ENCODE results near the gene ADCY5.

The ADCY5 gene

GRCh38 chr3:123320221-123320620, 128.7 kb downstream of the ADCY5 start:
- no peak for DNase-seq

- DNase-seq = no peak
Measured at GRCh38 chr3:123319760-123320159, 129.1 kb downstream of the ADCY5 start.

GRCh38 chr3:123318374-123318773, 130.5 kb downstream of the ADCY5 start:
- DNase-seq = no peak

GRCh38 chr3:123317716-123318115, 131.2 kb downstream of the ADCY5 start:
- DNase-seq = no peak

GRCh38 chr3:123315271-123315595, 133.7 kb downstream of the ADCY5 start:
- DNase-seq = no peak

GRCh38 chr3:123314359-123315270, 134.3 kb downstream of the ADCY5 start:
- DNase-seq = no peak

- DNase-seq = no peak
Measured at GRCh38 chr3:123313889-123314288, 135.0 kb downstream of the ADCY5 start.

- no peak for DNase-seq
Measured at GRCh38 chr3:123312331-123313265, 136.3 kb downstream of the ADCY5 start.

GRCh38 chr3:123311201-123311600, 137.7 kb downstream of the ADCY5 start:
- DNase-seq = no peak

- DNase-seq = no peak
Measured at GRCh38 chr3:123310741-123311140, 138.1 kb downstream of the ADCY5 start.

GRCh38 chr3:123310186-123310585, 138.7 kb downstream of the ADCY5 start:
- DNase-seq = no peak

- DNase-seq = no peak
Measured at GRCh38 chr3:123307064-123307463, 141.8 kb downstream of the ADCY5 start.

GRCh38 chr3:123305192-123305591, 143.7 kb downstream of the ADCY5 start:
- DNase-seq = no peak

GRCh38 chr3:123303976-123304560, 144.8 kb downstream of the ADCY5 start:
- no peak for DNase-seq

- no peak for DNase-seq
Measured at GRCh38 chr3:123302961-123303360, 145.9 kb downstream of the ADCY5 start.

GRCh38 chr3:123301331-123302184, 147.3 kb downstream of the ADCY5 start:
- no peak for DNase-seq

GRCh38 chr3:123300583-123300982, 148.3 kb downstream of the ADCY5 start:
- no peak for DNase-seq

- no peak for DNase-seq
Measured at GRCh38 chr3:123300056-123300455, 148.8 kb downstream of the ADCY5 start.

- DNase-seq = no peak
Measured at GRCh38 chr3:123299581-123299980, 149.3 kb downstream of the ADCY5 start.

- DNase-seq = no peak
Measured at GRCh38 chr3:123298903-123299302, 150.0 kb downstream of the ADCY5 start.

- DNase-seq = no peak
Measured at GRCh38 chr3:123297627-123297899, 151.3 kb downstream of the ADCY5 start.

- DNase-seq = no peak
Measured at GRCh38 chr3:123296836-123297626, 151.9 kb downstream of the ADCY5 start.

Measured in activated naive CD4-positive, alpha-beta T cell (primary cell).